Endothelial cell (in vitro differentiated cells): ENCODE results near the gene VWA7. TPM values are rescaled to one million over a fixed set of nuclear protein-coding genes. Genes with fewer than 3 reads are reported as not detected.

ENCODE experiments used
- DNase-seq: peaks from one replicate; pipeline ENCODE4 v3.0.0; 2021; ENCODE audit warnings: low spot score
- H3K27ac Mint-ChIP-seq: one replicate; pipeline ENCODE4 v1.8.0; 2021; ENCODE audit warnings: mixed read lengths, inconsistent platforms; ENCODE audit not compliant: unreplicated experiment
- H3K27me3 Mint-ChIP-seq: one replicate; pipeline ENCODE4 v1.8.0; 2021; ENCODE audit warnings: mild to moderate bottlenecking, moderate library complexity, mixed read lengths, inconsistent platforms; ENCODE audit not compliant: unreplicated experiment
- H3K36me3 Mint-ChIP-seq: one replicate; pipeline ENCODE4 v1.8.0; 2021; ENCODE audit warnings: mild to moderate bottlenecking, low read depth, mixed read lengths, inconsistent platforms; ENCODE audit not compliant: unreplicated experiment
- H3K4me1 Mint-ChIP-seq: one replicate; pipeline ENCODE4 v1.8.0; 2021; ENCODE audit warnings: mild to moderate bottlenecking, mixed read lengths, inconsistent platforms; ENCODE audit not compliant: unreplicated experiment
- H3K4me3 Mint-ChIP-seq: one replicate; pipeline ENCODE4 v1.8.0; 2021; ENCODE audit warnings: mild to moderate bottlenecking, mixed read lengths, inconsistent platforms; ENCODE audit not compliant: unreplicated experiment
- H3K9me3 Mint-ChIP-seq: one replicate; pipeline ENCODE4 v1.8.0; 2021; ENCODE audit warnings: mixed read lengths, inconsistent platforms; ENCODE audit not compliant: unreplicated experiment
- total RNA-seq: library from RNA; stranded (reverse); fragmentation: NEBNext Ultra II Directional; extraction: Animal tissue kit (Norgen Biotek cat#: 25700); gene quantifications from one replicate; pipeline ENCODE4 v1.2.1, GENCODE V29; 2021; ENCODE audit not compliant: unreplicated experiment
- TF ChIP-seq, protein P1 (sequence below): fragments of 200-600 bp; sonication (generic); IDR thresholded peaks from one replicate; pipeline ENCODE4 v1.5.0; 2021; ENCODE audit warnings: antibody characterized with exemption; ENCODE audit not compliant: unreplicated experiment

Gene VWA7
- total RNA-seq, 1 donor from 2014 or later, result 0.74 TPM

DNA sequence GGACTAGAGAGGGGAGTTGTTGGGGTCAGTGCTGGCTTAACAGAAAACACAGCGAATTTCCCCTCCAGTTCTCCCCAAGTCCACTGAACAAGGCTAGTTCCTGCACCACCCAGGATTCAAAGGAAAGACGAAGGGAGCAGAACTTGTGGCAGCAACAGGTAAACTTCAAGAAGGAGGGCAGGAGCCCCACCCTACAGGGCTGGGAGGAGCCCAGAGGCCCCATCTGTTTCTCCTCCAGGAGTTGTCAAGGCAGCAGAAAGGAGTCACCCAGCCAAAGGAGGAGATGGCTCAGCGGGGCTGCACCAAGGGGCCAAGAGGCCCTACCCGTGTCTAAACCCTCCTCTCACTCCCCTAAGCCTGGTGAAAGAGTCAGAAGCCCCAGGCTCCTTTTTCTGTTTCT, 12.9 kb downstream of the VWA7 start:
- H3K4me3 Mint-ChIP-seq, result no peak overlapping the region
- peaks cover 26% of the 10 kb centered on the region for H3K4me1 Mint-ChIP-seq
- H3K27ac Mint-ChIP-seq, result peak overlapping the region; percentile 91
- H3K36me3 Mint-ChIP-seq, result peaks cover 24% of the 10 kb centered on the region
- no peak for DNase-seq
- no peaks in the 10 kb centered on the region for H3K9me3 Mint-ChIP-seq
- peaks cover 5% of the 10 kb centered on the region for H3K27me3 Mint-ChIP-seq
- TF ChIP-seq, protein P1, sequence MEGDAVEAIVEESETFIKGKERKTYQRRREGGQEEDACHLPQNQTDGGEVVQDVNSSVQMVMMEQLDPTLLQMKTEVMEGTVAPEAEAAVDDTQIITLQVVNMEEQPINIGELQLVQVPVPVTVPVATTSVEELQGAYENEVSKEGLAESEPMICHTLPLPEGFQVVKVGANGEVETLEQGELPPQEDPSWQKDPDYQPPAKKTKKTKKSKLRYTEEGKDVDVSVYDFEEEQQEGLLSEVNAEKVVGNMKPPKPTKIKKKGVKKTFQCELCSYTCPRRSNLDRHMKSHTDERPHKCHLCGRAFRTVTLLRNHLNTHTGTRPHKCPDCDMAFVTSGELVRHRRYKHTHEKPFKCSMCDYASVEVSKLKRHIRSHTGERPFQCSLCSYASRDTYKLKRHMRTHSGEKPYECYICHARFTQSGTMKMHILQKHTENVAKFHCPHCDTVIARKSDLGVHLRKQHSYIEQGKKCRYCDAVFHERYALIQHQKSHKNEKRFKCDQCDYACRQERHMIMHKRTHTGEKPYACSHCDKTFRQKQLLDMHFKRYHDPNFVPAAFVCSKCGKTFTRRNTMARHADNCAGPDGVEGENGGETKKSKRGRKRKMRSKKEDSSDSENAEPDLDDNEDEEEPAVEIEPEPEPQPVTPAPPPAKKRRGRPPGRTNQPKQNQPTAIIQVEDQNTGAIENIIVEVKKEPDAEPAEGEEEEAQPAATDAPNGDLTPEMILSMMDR, result no peak

DNA sequence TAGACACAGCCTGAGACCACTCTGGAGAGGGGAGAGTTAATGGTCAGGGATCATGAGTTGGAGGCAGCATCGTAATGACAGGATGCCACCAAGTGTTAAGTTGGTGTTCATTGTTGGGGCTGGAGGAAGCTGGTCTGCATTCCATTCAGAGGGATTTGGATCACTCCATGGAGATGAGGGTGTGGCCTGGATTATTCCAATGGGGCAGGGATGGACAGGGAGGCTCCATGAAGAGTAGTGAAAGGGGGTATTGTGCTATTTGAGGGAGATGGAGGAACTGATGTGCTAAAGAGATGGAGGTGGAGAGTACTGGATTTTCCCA, 13.5 kb downstream of the VWA7 start:
- H3K27ac Mint-ChIP-seq, result peak overlapping the region; percentile 91
- no peaks in the 10 kb centered on the region for H3K9me3 Mint-ChIP-seq
- peaks cover 24% of the 10 kb centered on the region for H3K36me3 Mint-ChIP-seq
- peak overlapping the region; percentile 78 for H3K4me3 Mint-ChIP-seq
- no peak for DNase-seq
- peaks cover 7% of the 10 kb centered on the region for H3K27me3 Mint-ChIP-seq
- peaks cover 21% of the 10 kb centered on the region for H3K4me1 Mint-ChIP-seq
- TF ChIP-seq, protein P1, result no peak

DNA sequence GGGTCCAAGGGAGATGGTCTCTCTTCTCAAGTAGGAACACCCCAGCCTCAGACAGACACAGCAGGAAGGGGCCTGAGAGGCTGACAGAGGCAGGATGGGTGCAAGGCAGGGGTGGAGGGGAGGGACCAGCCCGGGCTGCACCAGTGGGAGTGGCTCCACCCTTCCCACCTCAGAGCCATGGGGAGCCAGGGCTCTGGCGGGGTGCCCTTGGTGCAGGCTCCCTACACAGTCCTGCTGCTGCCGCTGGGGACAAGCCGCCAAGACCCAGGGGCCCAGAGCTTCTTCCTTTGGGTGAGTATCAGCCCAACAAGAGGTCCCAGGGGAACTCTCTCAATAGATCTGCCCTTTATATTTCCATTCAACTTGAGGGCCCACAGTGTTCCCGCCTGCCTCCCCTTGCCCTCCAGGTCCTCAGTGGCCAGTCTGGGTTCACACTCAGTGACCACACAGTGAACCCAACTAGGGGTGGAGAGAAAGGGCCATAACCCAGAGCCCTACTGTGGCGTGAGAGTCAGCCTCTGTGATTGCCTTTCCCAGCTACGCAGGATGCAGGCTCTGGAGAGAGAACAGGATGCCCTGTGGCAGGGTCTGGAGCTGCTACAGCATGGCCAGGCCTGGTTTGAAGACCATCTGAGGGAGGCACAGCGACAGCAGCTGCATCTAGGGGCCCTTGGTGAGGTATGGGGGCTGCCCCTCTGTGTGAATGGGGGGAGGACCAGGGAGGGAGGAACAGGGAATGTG, 14.1 kb downstream of the VWA7 start:
- H3K4me1 Mint-ChIP-seq, result peaks cover 21% of the 10 kb centered on the region
- TF ChIP-seq, protein P1, result no peak
- DNase-seq, result no peak
- peak overlapping the region; percentile 91 for H3K27ac Mint-ChIP-seq
- H3K27me3 Mint-ChIP-seq, result peaks cover 7% of the 10 kb centered on the region
- H3K4me3 Mint-ChIP-seq, result peak overlapping the region; percentile 78
- H3K36me3 Mint-ChIP-seq, result peaks cover 24% of the 10 kb centered on the region
- no peaks in the 10 kb centered on the region for H3K9me3 Mint-ChIP-seq

DNA sequence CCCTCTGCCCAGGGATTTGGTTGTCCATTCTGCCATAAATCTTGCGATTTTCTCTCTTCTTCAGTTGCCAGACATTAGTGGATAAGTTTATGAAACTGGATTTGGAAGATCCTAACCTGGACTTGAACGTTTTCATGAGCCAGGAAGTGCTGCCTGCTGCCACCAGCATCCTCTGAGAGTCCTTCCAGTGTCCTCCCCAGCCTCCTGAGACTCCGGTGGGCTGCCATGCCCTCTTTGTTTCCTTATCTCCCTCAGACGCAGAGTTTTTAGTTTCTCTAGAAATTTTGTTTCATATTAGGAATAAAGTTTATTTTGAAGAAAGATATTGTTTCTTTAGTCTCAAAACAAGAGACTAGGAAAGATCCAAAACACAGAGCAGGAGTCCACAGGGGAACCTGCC, 14.8 kb downstream of the VWA7 start, which contains the start of gene SAPCD1:
Gene SAPCD1 (plus strand): TSS at position 301 of the 400 bp plus-strand sequence. CDS start 399 bp downstream, outside the sequence.
- DNase-seq, result no peak
- Mint-ChIP-seq H3K4me1 (peaks cover 18% of the 10 kb centered on the region), H3K36me3 (peaks cover 24% of the 10 kb centered on the region), H3K9me3 (no peaks in the 10 kb centered on the region), H3K27ac (peak within 1 kb of the TSS; percentile 91), H3K27me3 (peaks cover 7% of the 10 kb centered on the region), H3K4me3 (peak within 1 kb of the TSS; percentile 78)
- TF ChIP-seq, protein P1, result no peak

DNA sequence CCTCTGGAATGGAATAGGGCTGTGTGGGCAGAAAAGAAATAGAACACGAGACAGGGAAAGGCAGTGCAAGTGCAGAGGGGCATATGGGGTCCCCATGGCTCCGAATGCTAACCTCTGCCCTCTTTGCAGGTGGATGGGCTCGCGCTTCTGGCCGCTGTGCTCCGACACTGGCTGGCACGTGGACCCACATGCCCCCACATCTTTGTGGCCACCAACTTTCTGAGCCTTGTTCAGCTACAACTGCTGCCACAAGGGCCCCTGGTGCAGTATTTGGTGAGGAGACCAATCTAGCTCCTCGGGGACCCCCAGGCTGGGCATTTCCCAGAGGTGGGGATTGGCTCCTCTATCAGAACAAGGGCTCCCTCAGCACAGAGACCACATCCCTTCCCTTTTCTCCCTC, 15.8 kb downstream of the VWA7 start:
- H3K9me3 Mint-ChIP-seq, result no peaks in the 10 kb centered on the region
- H3K4me3 Mint-ChIP-seq, result no peak overlapping the region
- no peak for DNase-seq
- peaks cover 24% of the 10 kb centered on the region for H3K36me3 Mint-ChIP-seq
- H3K27ac Mint-ChIP-seq, result no peak overlapping the region
- TF ChIP-seq, protein P1, result no peak
- H3K27me3 Mint-ChIP-seq, result peaks cover 7% of the 10 kb centered on the region
- H3K4me1 Mint-ChIP-seq, result peaks cover 13% of the 10 kb centered on the region
